A549 (cell line): ENCODE measurements around the gene NAT10. TPM values are rescaled to one million over a fixed set of nuclear protein-coding genes. Genes with fewer than 3 reads are reported as not detected.

Experiments
- ATAC-seq, 2 experiments: fragments of 200-7000 bp in 1 of 2; fragments of >200 bp in 1 of 2; cut with Nextera tagmentation in 1 of 2; cut with Tn5 transposase in 1 of 2; 3 replicates each; pipeline versions ENCODE4 v1.8.0 to v1.9.1; 2018 to 2020; ENCODE audit warnings: mild to moderate bottlenecking in 1 of 2, moderate library complexity in 1 of 2
- CTCF ChIA-PET: fragments of 300-600 bp; sonication (Branson Sonifier 250); formaldehyde crosslinking; extraction: SDS; loops from one replicate; lab custom pipeline; 2021; ENCODE audit warnings: antibody characterized with exemption, inconsistent platforms; lab: Yijun Ruan, JAX
- POLR2A ChIA-PET: fragments of 350-600 bp; formaldehyde crosslinking; extraction: SDS; loops from one replicate; lab custom pipeline; 2021; ENCODE audit warnings: antibody characterized with exemption, inconsistent platforms; lab: Yijun Ruan, JAX
- DNase-seq, 2 experiments: peaks; one replicate each; pipeline versions ENCODE4 v3.0.0 to v3.0.0-alpha.2; 2011 to 2016; ENCODE audit warnings: low read depth in 1 of 2, low spot score in 1 of 2
- FAIRE-seq: peaks from 2 replicates; lab custom pipeline; 2011; peaks lifted over from hg19 to GRCh38; lab: Jason Lieb, UNC
- H3K27ac ChIP-seq, 2 experiments: fragments of >200 bp; sonication (Bioruptor Twin); formaldehyde crosslinking; 3 replicates each; pipeline ENCODE4 v1.5.1; 2016 to 2017
- H3K4me1 ChIP-seq: fragments of >200 bp; sonication (Bioruptor Twin); formaldehyde crosslinking; 3 replicates; pipeline ENCODE4 v1.6.1; 2016
- H3K4me2 ChIP-seq: fragments of >200 bp; sonication (Bioruptor Twin); formaldehyde crosslinking; 3 replicates; pipeline ENCODE4 v1.6.1; 2016
- H3K4me3 ChIP-seq: fragments of >200 bp; sonication (Bioruptor Twin); formaldehyde crosslinking; 3 replicates; pipeline ENCODE4 v1.5.1; 2016
- H3K9me3 ChIP-seq: fragments of >200 bp; sonication (Bioruptor Twin); formaldehyde crosslinking; 3 replicates; pipeline ENCODE4 v1.6.1; 2016
- ATOH8 ChIP-seq: fragments of 250-450 bp; sonication (Bioruptor Pico); IDR thresholded peaks from 2 replicates; pipeline ENCODE4 v1.5.0; 2020; ENCODE audit warnings: low read depth, mild to moderate bottlenecking, moderate library complexity
- BHLHE40 ChIP-seq: IDR thresholded peaks from 2 replicates; pipeline ENCODE4 v1.6.1; 2012; ENCODE audit warnings: low read depth, low read length, inconsistent platforms
- CEBPB ChIP-seq, 2 experiments: fragments of >200 bp in 1 of 2; sonication (Bioruptor Twin) in 1 of 2; formaldehyde crosslinking in 1 of 2; IDR thresholded peaks; 2 replicates each; pipeline ENCODE4 v1.6.1; 2012 to 2016
- CHD2 ChIP-seq: fragments of 150-350 bp; IDR thresholded peaks from 2 replicates; pipeline ENCODE4 v1.6.1; 2014; ENCODE audit warnings: low read length; ENCODE audit not compliant: partially characterized antibody
- EHMT2 ChIP-seq: fragments of 200-600 bp; sonication (generic); IDR thresholded peaks from 2 replicates; pipeline ENCODE4 v1.6.1; 2016; ENCODE audit warnings: antibody characterized with exemption, low read depth, mild to moderate bottlenecking, moderate library complexity
- ELK1 ChIP-seq: fragments of 150-350 bp; IDR thresholded peaks from 2 replicates; pipeline ENCODE4 v1.6.1; 2014; ENCODE audit warnings: low read depth, mild to moderate bottlenecking, low read length
- FOSB ChIP-seq: fragments of 250-450 bp; sonication (Bioruptor Pico); IDR thresholded peaks from 2 replicates; pipeline ENCODE4 v1.5.0; 2020; ENCODE audit warnings: mild to moderate bottlenecking, moderate library complexity
- FOSL2 ChIP-seq, 2 experiments: fragments of 450-650 bp in 1 of 2; fragments of >200 bp in 1 of 2; sonication (Bioruptor Twin) in 1 of 2; formaldehyde crosslinking; IDR thresholded peaks; 2 replicates each; pipeline versions ENCODE4 v1.5.0 to v1.6.1; 2016 to 2020; ENCODE audit warnings: mild to moderate bottlenecking in 1 of 2, moderate library complexity in 1 of 2
- FOXS1 ChIP-seq: fragments of 250-450 bp; sonication (Bioruptor Pico); IDR thresholded peaks from 2 replicates; pipeline ENCODE4 v1.5.0; 2020; ENCODE audit warnings: mild to moderate bottlenecking, moderate library complexity
- HES2 ChIP-seq: fragments of >200 bp; sonication (Bioruptor Twin); formaldehyde crosslinking; IDR thresholded peaks from 2 replicates; pipeline ENCODE4 v1.6.1; 2016
- HEYL ChIP-seq: fragments of 250-450 bp; sonication (Bioruptor Pico); IDR thresholded peaks from 2 replicates; pipeline ENCODE4 v1.8.0; 2021; ENCODE audit warnings: mild to moderate bottlenecking, moderate library complexity
- HOXB13 ChIP-seq: fragments of 250-450 bp; sonication (Bioruptor Pico); IDR thresholded peaks from 2 replicates; pipeline ENCODE4 v1.5.0; 2020; ENCODE audit warnings: low read depth, mild to moderate bottlenecking, moderate library complexity
- HOXB5 ChIP-seq: fragments of 250-450 bp; sonication (Bioruptor Pico); IDR thresholded peaks from 2 replicates; pipeline ENCODE4 v1.5.0; 2020; ENCODE audit warnings: mild to moderate bottlenecking, moderate library complexity
- JUN ChIP-seq, 2 experiments: fragments of >200 bp; sonication (Bioruptor Twin); formaldehyde crosslinking; IDR thresholded peaks; 2 replicates in 1 of 2; 3 replicates in 1 of 2; pipeline ENCODE4 v1.6.1; 2016 to 2017
- KDM1A ChIP-seq: fragments of 200-600 bp; sonication (generic); IDR thresholded peaks from 2 replicates; pipeline ENCODE4 v1.6.1; 2016; ENCODE audit warnings: low read depth, mild to moderate bottlenecking
- KDM5A ChIP-seq: fragments of 200-600 bp; sonication (generic); IDR thresholded peaks from 2 replicates; pipeline ENCODE4 v1.6.1; 2016; ENCODE audit warnings: antibody characterized with exemption, mild to moderate bottlenecking
- MYC ChIP-seq: IDR thresholded peaks from 2 replicates; pipeline ENCODE4 v1.6.1; 2012; ENCODE audit warnings: mild to moderate bottlenecking, inconsistent platforms, low read length, improper control_type of control experiment, borderline replicate concordance
- NR3C1 ChIP-seq: fragments of >200 bp; sonication (Bioruptor Twin); formaldehyde crosslinking; IDR thresholded peaks from 3 replicates; pipeline ENCODE4 v1.6.1; 2017
- POLR2A ChIP-seq: IDR thresholded peaks from 2 replicates; pipeline ENCODE4 v1.6.1; 2012; ENCODE audit warnings: mild to moderate bottlenecking, low read length
- POLR2AphosphoS2 ChIP-seq: conservative IDR thresholded peaks from 2 replicates; pipeline ENCODE4 v1.6.1; 2012; ENCODE audit warnings: low read length, improper control_type of control experiment, inconsistent platforms
- RAD21 ChIP-seq, 2 experiments: fragments of >200 bp in 1 of 2; sonication (Bioruptor Twin) in 1 of 2; formaldehyde crosslinking in 1 of 2; IDR thresholded peaks in 1 of 2; conservative IDR thresholded peaks in 1 of 2; 2 replicates in 1 of 2; 3 replicates in 1 of 2; pipeline ENCODE4 v1.6.1; 2012 to 2018; ENCODE audit warnings: inconsistent platforms in 1 of 2
- RARB ChIP-seq: fragments of 250-450 bp; sonication (Bioruptor Pico); IDR thresholded peaks from 2 replicates; pipeline ENCODE4 v1.8.0; 2021; ENCODE audit warnings: mild to moderate bottlenecking, moderate library complexity
- REST ChIP-seq: fragments of 200-600 bp; sonication (generic); IDR thresholded peaks from 2 replicates; pipeline ENCODE4 v1.6.1; 2016; ENCODE audit warnings: antibody characterized with exemption, mild to moderate bottlenecking, moderate library complexity
- RFX5 ChIP-seq: fragments of 450-650 bp; IDR thresholded peaks from 2 replicates; pipeline ENCODE4 v1.7.1; 2014; ENCODE audit warnings: antibody characterized with exemption, mild to moderate bottlenecking, moderate library complexity
- RNF2 ChIP-seq: fragments of 200-600 bp; sonication (generic); IDR thresholded peaks from 2 replicates; pipeline ENCODE4 v1.6.1; 2016; ENCODE audit warnings: low read depth, mild to moderate bottlenecking, antibody characterized with exemption, moderate library complexity, borderline replicate concordance
- SMC3 ChIP-seq: fragments of >200 bp; sonication (Bioruptor Twin); formaldehyde crosslinking; IDR thresholded peaks from 3 replicates; pipeline ENCODE4 v1.6.1; 2018; ENCODE audit warnings: inconsistent platforms
- SREBF2 ChIP-seq: fragments of 450-650 bp; IDR thresholded peaks from 2 replicates; pipeline ENCODE4 v1.6.1; 2014; ENCODE audit warnings: mild to moderate bottlenecking, moderate library complexity
- TFCP2L1 ChIP-seq: fragments of 250-450 bp; sonication (Bioruptor Pico); IDR thresholded peaks from 2 replicates; pipeline ENCODE4 v1.5.0; 2021; ENCODE audit warnings: mild to moderate bottlenecking
- TP53 ChIP-seq: fragments of 250-450 bp; sonication (Bioruptor Pico); IDR thresholded peaks from 2 replicates; pipeline ENCODE4 v1.5.0; 2021; ENCODE audit warnings: mild to moderate bottlenecking, moderate library complexity
- USF2 ChIP-seq: fragments of 450-650 bp; IDR thresholded peaks from 2 replicates; pipeline ENCODE4 v1.6.1; 2014; ENCODE audit warnings: antibody characterized with exemption
- ZC3H11A ChIP-seq: fragments of 450-650 bp; IDR thresholded peaks from 2 replicates; pipeline ENCODE4 v1.6.1; 2014; ENCODE audit warnings: antibody characterized with exemption, mild to moderate bottlenecking
- ZFP36 ChIP-seq: fragments of 450-650 bp; IDR thresholded peaks from 2 replicates; pipeline ENCODE4 v1.6.1; 2014; ENCODE audit warnings: borderline replicate concordance; ENCODE audit not compliant: partially characterized antibody
- WGBS: methylation state at CpG from one replicate; pipeline ENCODE4 v1.1.6; 2017; ENCODE audit errors: missing lambda C conversion rate; 5-methylcytosine and 5-hydroxymethylcytosine counted together
- polyA minus RNA-seq: library from RNA; depleted of rRNA, polyadenylated mRNA; stranded (reverse); fragments of >200 nt; gene quantifications from 2 replicates; pipeline ENCODE4 v1.2.3, GENCODE V29; 2011; rRNA and poly(A)+ RNA removed
- polyA plus RNA-seq, 4 experiments: library from polyadenylated mRNA; depleted of rRNA in 3 of 4; stranded (reverse); fragments of >200 nt; fragmentation: RNase III in 1 of 4; extraction: RNeasy Plus Mini Kit Qiagen cat#74134 plus additional on column Dnase treatment in 1 of 4; gene quantifications; 2 replicates in 3 of 4; 3 replicates in 1 of 4; pipeline ENCODE4 v1.2.3, GENCODE V29; 2011 to 2017

NAT10 gene
- 57.1 and 59.3 TPM in 2 replicates for polyA plus RNA-seq (2011; rRNA removed)
- 33.2 and 40.2 TPM in 2 replicates for polyA plus RNA-seq (2012; cell fraction: cytosol; rRNA removed)
- 79.7 and 94.3 TPM in 2 replicates for polyA plus RNA-seq (2012; cell fraction: nucleus; rRNA removed)
- 37.6 to 44.6 TPM (median 38.6 TPM) in 3 replicates for polyA plus RNA-seq (2017; fragmentation: RNase III; extraction: RNeasy Plus Mini Kit Qiagen cat#74134 plus additional on column Dnase treatment)
- 102 and 107 TPM in 2 replicates for polyA minus RNA-seq

GRCh38 chr11:34105079-34105956 lies at the start of gene NAT10:
Gene NAT10 (plus strand): TSS chr11:34105629. CDS start chr11:34108226, 2,597 bp downstream.
- 1% methylated on average over 55 of the region's 55 CpGs for WGBS
- peak; percentile 93 for ATAC-seq
- CTCF ChIA-PET: interaction anchor here (0.6 to 3.8 kb wide), 7 partner anchors 9 to 118 kb away, joined by 3 to 13 read pairs (median 5); no protein-coding TSS in a partner anchor
- peak within 1 kb of the TSS; percentile 92 for H3K4me3 ChIP-seq
- H3K4me1 ChIP-seq: peaks cover 13% of the 10 kb centered on the region; the same call in 2 of the 3 replicates
- peak; percentile 95 to 99 for DNase-seq
- peak within 1 kb of the TSS; percentile 84 to 95 for H3K27ac ChIP-seq
- POLR2A ChIA-PET: interaction anchor here (0.6 to 2.0 kb wide), 10 partner anchors 10 to 258 kb away, joined by 3 to 11 read pairs (median 4); partner anchors contain the start of genes ABTB2 and CAPRIN1
- H3K9me3 ChIP-seq: no peaks in the 10 kb centered on the region
- peak within 1 kb of the TSS; percentile 98 for H3K4me2 ChIP-seq
- FAIRE-seq: peak; percentile 91
- TF ChIP-seq RNF2 (no peak), SMC3 (0 out of 3 replicates have a peak, but pooled peaks have one; percentile 23), ZFP36 (no peak), JUN (IDR thresholded peaks at IDR 0.05) (peak; percentile 72 to 96; a peak in 4 of 5 replicates), POLR2AphosphoS2 (peak; percentile 97), USF2 (peak; percentile 81), ZC3H11A (no peak; the same call in 1 of the 2 replicates), SREBF2 (no peak), CHD2 (peak; percentile 74), RAD21 (conservative IDR thresholded peaks at IDR 0.05 in 1 of 2, IDR thresholded peaks at IDR 0.05 in 1 of 2) (0 out of 5 replicates have a peak, but pooled peaks of 1 of the 2 experiments have one; percentile 5), HOXB13 (CRISPR knock-in tag) (no peak), POLR2A (peak; percentile 87), HEYL (no peak), RARB (CRISPR knock-in tag) (peak; percentile 86), TP53 (peak; percentile 94), FOSB (peak; percentile 84; the same call in 1 of the 2 replicates), ATOH8 (CRISPR knock-in tag) (no peak), KDM1A (no peak), FOXS1 (no peak), RFX5 (0 out of 2 replicates have a peak, but pooled peaks have one; percentile 28), BHLHE40 (peak; percentile 97), MYC (peak; percentile 99), FOSL2 (IDR thresholded peaks at IDR 0.05) (no peak), FOSL2 (CRISPR knock-in tag; IDR thresholded peaks at IDR 0.05) (no peak; the same call in 1 of the 2 replicates), ELK1 (no peak), REST (peak; percentile 61), EHMT2 (no peak), TFCP2L1 (CRISPR knock-in tag) (peak; percentile 89), CEBPB (IDR thresholded peaks at IDR 0.05) (no peak), KDM5A (peak; percentile 67; the same call in 1 of the 2 replicates), NR3C1 (no peak), HES2 (no peak), HOXB5 (CRISPR knock-in tag) (0 out of 2 replicates have a peak, but pooled peaks have one; percentile 65)
